Transverse colon (tissue), 3 donors: ENCODE data around the gene PTH1R.

Experiments used
- CTCF ChIP-seq, 5 experiments: fragments of 200-600 bp in 3 of 5; fragments of 450-650 bp in 2 of 5; sonication (generic) in 3 of 5; IDR thresholded peaks; 1 replicate in 2 of 5; 2 replicates in 3 of 5; pipeline ENCODE4 v1.5.1; 2016 to 2017; ENCODE audit warnings: antibody characterized with exemption in 5 of 5, inconsistent platforms in 3 of 5, mild to moderate bottlenecking in 2 of 5, moderate library complexity in 1 of 5
- EP300 ChIP-seq: sonication (generic); formaldehyde crosslinking; IDR thresholded peaks from one replicate; pipeline ENCODE4 v1.6.1; 2017; ENCODE audit warnings: antibody characterized with exemption, low read depth
- POLR2A ChIP-seq: fragments of 450-650 bp; IDR thresholded peaks from one replicate; pipeline ENCODE4 v1.6.1; 2016; ENCODE audit warnings: antibody characterized with exemption, mild to moderate bottlenecking, moderate library complexity

GRCh38 chr3:46914849-46915248, 37.3 kb downstream of the PTH1R start:
- TF ChIP-seq CTCF (IDR thresholded peaks at IDR 0.05) (no peak), POLR2A (no peak), EP300 (no peak)
